DND-41 (cell line): Measurements from ENCODE around the gene SDK2.

Experiments used
- ATAC-seq: fragments of 200-7000 bp; cut with Tn5 transposase; 3 replicates; pipeline ENCODE4 v1.9.1; 2021; ENCODE audit warnings: low read depth; ENCODE audit not compliant: insufficient read depth
- DNase-seq: peaks from one replicate; pipeline ENCODE4 v3.0.0-alpha.2; 2020
- H2AFZ ChIP-seq: 2 replicates; pipeline ENCODE4 v1.6.0; 2012; ENCODE audit warnings: low read depth, low read length
- H3K27ac ChIP-seq: 2 replicates; pipeline ENCODE4 v1.5.1; 2012; ENCODE audit warnings: low read length, inconsistent platforms
- H3K27me3 ChIP-seq: fragments of 200-600 bp; sonication (generic); 2 replicates; pipeline ENCODE4 v1.6.0; 2012; ENCODE audit warnings: low read length, mild to moderate bottlenecking, inconsistent platforms; ENCODE audit not compliant: insufficient read depth, poor library complexity
- H3K36me3 ChIP-seq: 2 replicates; pipeline ENCODE4 v1.5.1; 2012; ENCODE audit warnings: low read length, inconsistent platforms; ENCODE audit not compliant: insufficient read depth
- H3K4me1 ChIP-seq: 2 replicates; pipeline ENCODE4 v1.5.1; 2012; ENCODE audit warnings: mild to moderate bottlenecking, low read length; ENCODE audit not compliant: insufficient read depth
- H3K4me2 ChIP-seq: 2 replicates; pipeline ENCODE4 v1.6.0; 2012; ENCODE audit warnings: mild to moderate bottlenecking, moderate library complexity, low read length, inconsistent platforms; ENCODE audit not compliant: insufficient read depth
- H3K4me3 ChIP-seq, 2 experiments: fragments of 200-600 bp in 1 of 2; shearing (Covaris generic) in 1 of 2; 2 replicates each; pipeline ENCODE4 v1.5.1; 2012 to 2016; ENCODE audit warnings: inconsistent platforms in 2 of 2, low read length in 2 of 2, mild to moderate bottlenecking in 2 of 2, low read depth in 1 of 2, moderate library complexity in 1 of 2
- H3K79me2 ChIP-seq: 2 replicates; pipeline ENCODE4 v1.6.0; 2012; ENCODE audit warnings: low read length, inconsistent platforms; ENCODE audit not compliant: insufficient read depth
- H3K9ac ChIP-seq: 2 replicates; pipeline ENCODE4 v1.6.0; 2012; ENCODE audit warnings: low read depth, mild to moderate bottlenecking, inconsistent platforms, low read length, moderate library complexity
- H3K9me3 ChIP-seq: 2 replicates; pipeline ENCODE4 v1.5.1; 2012; ENCODE audit warnings: low read length, moderate library complexity, mild to moderate bottlenecking, inconsistent platforms; ENCODE audit not compliant: insufficient read depth, severe bottlenecking
- H4K20me1 ChIP-seq: 2 replicates; pipeline ENCODE4 v1.6.0; 2012; ENCODE audit warnings: low read length; ENCODE audit not compliant: insufficient read depth
- CTCF ChIP-seq: IDR thresholded peaks from 2 replicates; pipeline ENCODE4 v1.5.1; 2012; ENCODE audit warnings: borderline replicate concordance, low read length, moderate library complexity, mild to moderate bottlenecking; ENCODE audit not compliant: poor library complexity, severe bottlenecking; ENCODE audit errors: extremely low read depth
- EZH2 ChIP-seq: IDR thresholded peaks from 3 replicates; pipeline ENCODE4 v1.6.1; 2012; ENCODE audit warnings: borderline replicate concordance, low read depth, mild to moderate bottlenecking, moderate library complexity, low read length, inconsistent platforms; ENCODE audit not compliant: severe bottlenecking

SDK2 gene

DNA sequence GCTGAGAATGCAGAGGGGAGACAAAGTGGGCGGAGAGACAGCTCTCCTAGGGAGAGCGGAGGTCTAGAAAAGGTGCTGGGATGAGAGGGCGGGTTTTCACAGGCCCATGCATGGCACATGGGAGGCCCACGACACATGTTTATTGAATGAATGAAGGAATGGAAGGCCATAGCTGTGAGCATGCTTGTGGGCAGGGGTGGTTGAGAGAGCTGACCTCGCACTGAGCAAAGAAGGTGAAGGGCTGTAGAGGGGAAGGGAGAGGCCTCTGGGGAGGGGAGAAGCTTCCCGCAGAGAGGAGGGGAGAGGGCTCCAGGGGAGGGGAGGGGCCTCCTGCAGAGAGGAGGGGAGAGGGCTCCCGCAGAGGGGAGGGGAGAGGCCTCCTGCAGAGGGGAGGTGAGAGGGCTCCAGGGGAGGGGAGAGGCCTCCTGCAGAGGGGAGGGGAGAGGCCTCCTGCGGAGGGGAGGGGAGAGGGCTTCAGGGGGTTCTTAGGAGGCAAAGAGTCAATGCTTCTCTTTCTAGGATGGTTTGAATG lies 27.3 kb downstream of the SDK2 start:
- H2AFZ ChIP-seq = no peak overlapping the region
- no peak overlapping the region for H3K27ac ChIP-seq
- H3K4me1 ChIP-seq = no peaks in the 10 kb centered on the region
- H3K36me3 ChIP-seq = no peaks in the 10 kb centered on the region
- no peak overlapping the region for H3K9ac ChIP-seq
- H3K27me3 ChIP-seq = peaks cover 2% of the 10 kb centered on the region
- TF ChIP-seq EZH2 (no peak), CTCF (no peak)
- peaks cover 11% of the 10 kb centered on the region for H3K9me3 ChIP-seq
- H4K20me1 ChIP-seq = peaks cover 3% of the 10 kb centered on the region; the same call in 1 of the 2 replicates
- no peaks in the 10 kb centered on the region for H3K79me2 ChIP-seq
- H3K4me2 ChIP-seq = no peak overlapping the region
- ATAC-seq (no peak), DNase-seq (no peak)
- no peak overlapping the region for H3K4me3 ChIP-seq

DNA sequence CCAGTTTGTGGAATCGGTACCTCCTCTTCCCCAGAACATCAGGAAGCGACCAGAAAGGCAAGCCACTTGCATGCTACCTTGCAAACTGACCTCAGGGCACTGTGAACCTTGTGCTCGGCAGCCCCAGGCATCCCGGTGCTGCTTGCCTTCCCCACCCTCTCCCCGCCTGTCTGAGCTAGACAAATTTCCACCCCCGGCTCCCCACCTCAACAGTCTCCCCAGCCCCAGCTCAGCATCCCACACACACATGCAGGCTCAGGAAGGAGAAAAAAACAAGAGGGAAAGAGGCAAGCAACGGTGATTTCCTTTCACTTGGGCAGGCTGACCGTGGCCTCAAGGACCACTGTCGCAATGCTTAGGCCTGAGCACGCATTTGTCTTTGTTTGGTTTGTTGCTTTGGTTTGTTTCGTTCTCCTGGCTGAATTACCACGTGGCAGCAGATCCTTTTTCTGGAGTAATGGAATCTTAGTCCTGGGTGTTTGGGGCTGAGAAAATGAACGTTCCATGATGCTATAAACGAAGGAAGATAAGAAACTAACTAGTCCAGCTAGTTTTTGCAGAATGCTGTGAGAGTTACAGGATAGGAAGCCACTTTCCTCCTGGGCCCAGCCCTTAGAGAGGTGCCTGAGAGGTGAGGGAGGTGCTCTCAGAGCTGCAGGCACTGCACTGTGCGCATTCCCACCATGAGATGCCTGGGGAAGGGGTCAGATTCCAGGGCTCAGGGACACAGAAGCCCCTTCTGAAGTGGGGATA lies 27.9 kb downstream of the SDK2 start:
- Histone ChIP-seq H2AFZ (no peak overlapping the region), H3K4me3 (no peak overlapping the region), H3K27ac (no peak overlapping the region), H3K4me2 (no peak overlapping the region), H3K27me3 (no peaks in the 10 kb centered on the region), H3K79me2 (no peaks in the 10 kb centered on the region), H3K9ac (no peak overlapping the region), H3K36me3 (no peaks in the 10 kb centered on the region), H3K4me1 (no peaks in the 10 kb centered on the region), H3K9me3 (peaks cover 11% of the 10 kb centered on the region), H4K20me1 (peaks cover 3% of the 10 kb centered on the region; the same call in 1 of the 2 replicates)
- no peak for DNase-seq
- ATAC-seq = no peak
- TF ChIP-seq EZH2 (no peak), CTCF (no peak)

DNA sequence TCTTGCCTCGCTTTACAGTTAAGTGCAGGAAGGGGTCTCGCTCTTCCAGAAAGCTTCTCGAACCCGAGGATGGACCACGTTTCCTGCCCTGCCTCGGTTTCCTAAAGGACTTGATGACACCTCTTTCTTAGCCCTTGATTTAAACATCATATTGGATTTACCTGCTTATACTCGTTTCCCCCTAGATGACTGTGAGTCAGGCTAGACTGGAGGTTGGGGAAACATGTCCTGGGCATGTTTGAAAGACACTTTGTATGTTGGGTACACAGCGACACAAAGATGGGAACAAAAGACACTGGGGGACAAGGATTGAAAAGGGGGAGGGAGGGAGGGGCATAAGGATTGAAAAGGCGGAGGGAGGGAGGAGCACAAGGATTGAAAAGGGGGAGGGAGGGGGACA lies 30.0 kb downstream of the SDK2 start:
- TF ChIP-seq EZH2 (no peak), CTCF (no peak)
- no peaks in the 10 kb centered on the region for H3K79me2 ChIP-seq
- H3K4me1 ChIP-seq = no peaks in the 10 kb centered on the region
- no peak overlapping the region for H3K4me2 ChIP-seq
- no peaks in the 10 kb centered on the region for H3K27me3 ChIP-seq
- H4K20me1 ChIP-seq = peaks cover 3% of the 10 kb centered on the region; the same call in 1 of the 2 replicates
- DNase-seq (no peak), ATAC-seq (no peak)
- H3K4me3 ChIP-seq = no peak overlapping the region
- peaks cover 5% of the 10 kb centered on the region for H3K9me3 ChIP-seq
- H2AFZ ChIP-seq = no peak overlapping the region
- H3K27ac ChIP-seq = no peak overlapping the region
- H3K36me3 ChIP-seq = no peaks in the 10 kb centered on the region
- H3K9ac ChIP-seq = no peak overlapping the region
